Activated CD4-positive, alpha-beta T cell treated with anti-CD3 and anti-CD28 coated beads, Interleukin-2, amount 10 ng/mL, durations not matched to agents 7 days and 5 days (primary cell): ENCODE results near the gene NTM. TPM values are rescaled to one million over a fixed set of nuclear protein-coding genes. Genes with fewer than 3 reads are reported as not detected.

Experiments
- CTCF ChIA-PET: fragments of 350-600 bp; sonication (Branson Sonifier 250); formaldehyde crosslinking; loops from one replicate; lab custom pipeline; 2021; ENCODE audit warnings: antibody characterized with exemption; lab: Charles Lee
- POLR2A ChIA-PET: fragments of 350-600 bp; sonication (Branson Sonifier 250); formaldehyde crosslinking; loops from one replicate; lab custom pipeline; 2021; ENCODE audit warnings: antibody characterized with exemption; lab: Charles Lee
- DNase-seq: peaks from one replicate; pipeline ENCODE4 v3.0.0-alpha.2; 2020
- H3K27ac Mint-ChIP-seq: one replicate; pipeline ENCODE4 v1.8.0; 2021; ENCODE audit warnings: mild to moderate bottlenecking, moderate library complexity, mixed read lengths
- H3K27me3 Mint-ChIP-seq: one replicate; pipeline ENCODE4 v1.8.0; 2021; ENCODE audit warnings: mixed read lengths
- H3K36me3 Mint-ChIP-seq: one replicate; pipeline ENCODE4 v1.8.0; 2021; ENCODE audit warnings: low read depth, mixed read lengths
- H3K4me1 Mint-ChIP-seq: one replicate; pipeline ENCODE4 v1.8.0; 2021; ENCODE audit warnings: mixed read lengths
- H3K4me3 Mint-ChIP-seq: one replicate; pipeline ENCODE4 v1.8.0; 2021; ENCODE audit warnings: mild to moderate bottlenecking, moderate library complexity, mixed read lengths
- H3K9me3 Mint-ChIP-seq: one replicate; pipeline ENCODE4 v1.8.0; 2021; ENCODE audit warnings: mixed read lengths
- total RNA-seq, 2 experiments: library from RNA; stranded (reverse); gene quantifications; one replicate each; pipeline ENCODE4 v1.2.3, GENCODE V29; 2021

Gene NTM
- total RNA-seq, 2 experiments from 2014 or later, result not detected

- no peaks in the 10 kb centered on the region for H3K9me3 Mint-ChIP-seq
- no peak overlapping the region for H3K4me3 Mint-ChIP-seq
- POLR2A ChIA-PET, result no interaction called here
- H3K27ac Mint-ChIP-seq, result no peak overlapping the region
- no peak for DNase-seq
- CTCF ChIA-PET, result no interaction called here
- H3K27me3 Mint-ChIP-seq, result no peaks in the 10 kb centered on the region
- no peaks in the 10 kb centered on the region for H3K4me1 Mint-ChIP-seq
- H3K36me3 Mint-ChIP-seq, result no peaks in the 10 kb centered on the region
Measured at GRCh38 chr11:132101881-132102280, 731.5 kb downstream of the NTM start.

GRCh38 chr11:132103021-132103420, 732.6 kb downstream of the NTM start:
- H3K9me3 Mint-ChIP-seq, result no peaks in the 10 kb centered on the region
- H3K4me3 Mint-ChIP-seq, result no peak overlapping the region
- no peaks in the 10 kb centered on the region for H3K36me3 Mint-ChIP-seq
- POLR2A ChIA-PET, result no interaction called here
- CTCF ChIA-PET, result no interaction called here
- H3K27me3 Mint-ChIP-seq, result no peaks in the 10 kb centered on the region
- no peak for DNase-seq
- H3K27ac Mint-ChIP-seq, result no peak overlapping the region
- no peaks in the 10 kb centered on the region for H3K4me1 Mint-ChIP-seq

DNA sequence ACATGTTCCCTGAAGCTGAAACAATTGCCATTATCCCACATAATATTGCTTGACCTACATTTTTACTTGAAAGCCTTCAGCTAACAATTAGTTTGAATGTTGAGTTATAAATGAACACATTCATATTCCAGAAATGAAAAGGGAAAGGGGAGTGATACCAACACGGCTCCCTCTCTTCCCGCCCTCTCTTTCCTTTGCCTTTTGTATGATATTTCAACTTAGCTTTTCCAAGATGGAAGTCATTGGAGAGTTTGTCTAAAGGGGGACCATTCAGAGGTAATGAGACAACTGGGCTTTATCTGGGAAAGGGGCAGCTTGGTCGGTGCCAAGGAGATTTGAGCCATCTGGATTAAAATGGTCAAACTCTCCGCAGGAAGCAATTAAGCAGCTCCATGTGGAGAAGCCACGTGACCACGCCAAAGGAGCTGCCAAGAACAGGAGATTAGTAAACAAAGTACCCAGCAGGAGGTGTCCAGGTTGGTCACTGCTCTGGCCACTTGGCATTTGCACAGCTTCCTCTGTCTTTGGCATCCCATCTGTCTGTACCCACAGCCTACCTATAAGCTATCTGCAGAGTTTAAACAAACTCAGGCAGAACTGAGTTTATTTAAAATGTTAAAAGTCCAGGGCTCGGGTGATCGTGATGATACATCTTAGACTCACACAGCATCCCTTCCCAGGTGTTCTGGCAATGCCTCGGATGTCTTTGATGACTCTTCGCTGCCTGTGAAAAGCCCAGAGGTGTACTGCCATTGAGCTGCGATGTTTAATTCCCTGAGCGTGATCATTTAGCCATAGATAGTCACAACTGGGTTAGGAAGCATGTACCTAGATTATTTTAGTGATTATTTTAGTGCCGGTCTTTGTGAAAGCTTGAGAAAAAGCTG, 735.9 kb downstream of the NTM start:
- Mint-ChIP-seq H3K4me1 (no peaks in the 10 kb centered on the region), H3K27me3 (no peaks in the 10 kb centered on the region)

DNA sequence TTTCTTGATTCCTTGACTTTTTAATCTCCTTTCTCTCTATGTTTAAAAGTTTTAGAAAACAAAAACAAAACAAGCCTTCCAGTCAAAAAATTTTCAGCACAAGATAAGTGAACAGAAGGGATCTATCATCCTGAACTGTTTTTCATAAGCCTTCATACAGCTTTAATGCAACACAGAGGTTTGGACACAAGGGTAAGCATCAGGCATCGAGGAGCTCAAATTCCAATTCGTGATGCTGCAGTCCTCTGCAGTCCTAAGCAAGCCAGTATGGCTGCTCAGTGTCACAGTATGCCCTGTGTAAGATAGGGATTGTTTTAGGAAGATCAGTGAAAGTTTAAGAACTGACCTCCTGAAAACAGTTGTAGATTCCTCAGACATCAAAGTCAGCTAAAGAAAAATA, 740.9 kb downstream of the NTM start:
- H3K4me3 Mint-ChIP-seq, result no peak overlapping the region
- DNase-seq, result no peak
- POLR2A ChIA-PET, result no interaction called here
- CTCF ChIA-PET, result no interaction called here
- H3K9me3 Mint-ChIP-seq, result peaks cover 3% of the 10 kb centered on the region
- no peaks in the 10 kb centered on the region for H3K4me1 Mint-ChIP-seq
- no peaks in the 10 kb centered on the region for H3K36me3 Mint-ChIP-seq
- H3K27ac Mint-ChIP-seq, result no peak overlapping the region
- no peaks in the 10 kb centered on the region for H3K27me3 Mint-ChIP-seq

More for the DNA sequence above, 735.9 kb downstream of the NTM start:
- POLR2A ChIA-PET, result no interaction called here
- peaks cover 3% of the 10 kb centered on the region for H3K9me3 Mint-ChIP-seq
- CTCF ChIA-PET, result no interaction called here
- no peak for DNase-seq
- H3K27ac Mint-ChIP-seq, result no peak overlapping the region
- no peaks in the 10 kb centered on the region for H3K36me3 Mint-ChIP-seq
- no peak overlapping the region for H3K4me3 Mint-ChIP-seq

- Mint-ChIP-seq H3K27ac (no peak overlapping the region), H3K4me1 (no peaks in the 10 kb centered on the region), H3K27me3 (no peaks in the 10 kb centered on the region), H3K9me3 (peaks cover 3% of the 10 kb centered on the region), H3K4me3 (no peak overlapping the region), H3K36me3 (no peaks in the 10 kb centered on the region)
- CTCF ChIA-PET, result no interaction called here
- POLR2A ChIA-PET, result no interaction called here
- DNase-seq, result no peak
Measured at GRCh38 chr11:132111838-132112237, 741.4 kb downstream of the NTM start.

- Mint-ChIP-seq H3K4me1 (no peaks in the 10 kb centered on the region), H3K36me3 (no peaks in the 10 kb centered on the region), H3K27ac (no peak overlapping the region), H3K27me3 (no peaks in the 10 kb centered on the region), H3K9me3 (peaks cover 3% of the 10 kb centered on the region), H3K4me3 (no peak overlapping the region)
- DNase-seq, result no peak
- ChIA-PET CTCF (no interaction called here), POLR2A (no interaction called here)
Measured at GRCh38 chr11:132112846-132113245, 742.4 kb downstream of the NTM start.

- DNase-seq, result no peak
- no peaks in the 10 kb centered on the region for H3K36me3 Mint-ChIP-seq
- H3K9me3 Mint-ChIP-seq, result no peaks in the 10 kb centered on the region
- H3K4me3 Mint-ChIP-seq, result no peak overlapping the region
- no peaks in the 10 kb centered on the region for H3K27me3 Mint-ChIP-seq
- H3K27ac Mint-ChIP-seq, result no peak overlapping the region
- H3K4me1 Mint-ChIP-seq, result no peaks in the 10 kb centered on the region
- ChIA-PET CTCF (no interaction called here), POLR2A (interaction anchor here (0.6 kb wide), 1 partner anchor 291 kb away, joined by 4 read pairs; no protein-coding TSS in a partner anchor)
Measured at GRCh38 chr11:132114185-132114584, 743.8 kb downstream of the NTM start.

GRCh38 chr11:132114743-132115142, 744.3 kb downstream of the NTM start:
- no peak overlapping the region for H3K4me3 Mint-ChIP-seq
- POLR2A ChIA-PET, result interaction anchor here (0.6 kb wide), 1 partner anchor 291 kb away, joined by 4 read pairs; no protein-coding TSS in a partner anchor

DNA sequence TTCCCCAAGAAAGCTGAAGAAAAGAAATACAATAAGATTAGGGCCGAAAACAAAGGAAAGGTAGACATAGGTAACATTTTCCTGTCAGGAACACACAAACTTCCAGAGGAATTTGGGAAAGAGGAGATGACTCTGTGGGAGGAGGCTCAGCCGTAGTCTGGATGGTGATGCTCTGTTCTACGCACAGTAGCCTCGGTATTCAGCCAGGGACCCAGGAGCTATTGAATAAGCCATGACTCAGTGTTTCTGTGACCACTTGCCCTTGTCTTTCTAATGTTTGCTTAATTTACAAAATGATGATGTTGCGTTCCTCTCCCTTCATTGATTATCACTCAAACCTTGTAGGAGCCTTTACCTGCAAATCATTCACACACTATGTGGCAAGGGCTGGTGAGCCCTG, 745.0 kb downstream of the NTM start:
- ChIA-PET POLR2A (no interaction called here), CTCF (no interaction called here)
- Mint-ChIP-seq H3K27me3 (no peaks in the 10 kb centered on the region), H3K4me1 (no peaks in the 10 kb centered on the region), H3K9me3 (no peaks in the 10 kb centered on the region), H3K27ac (no peak overlapping the region), H3K36me3 (no peaks in the 10 kb centered on the region), H3K4me3 (no peak overlapping the region)
- DNase-seq, result no peak

More at GRCh38 chr11:132114743-132115142, 744.3 kb downstream of the NTM start:
- CTCF ChIA-PET, result no interaction called here
- H3K36me3 Mint-ChIP-seq, result no peaks in the 10 kb centered on the region
- no peak for DNase-seq
- H3K27ac Mint-ChIP-seq, result no peak overlapping the region
- H3K27me3 Mint-ChIP-seq, result no peaks in the 10 kb centered on the region
- no peaks in the 10 kb centered on the region for H3K9me3 Mint-ChIP-seq
- H3K4me1 Mint-ChIP-seq, result no peaks in the 10 kb centered on the region

GRCh38 chr11:132116516-132116915, 746.1 kb downstream of the NTM start:
- ChIA-PET POLR2A (no interaction called here), CTCF (no interaction called here)
- H3K4me3 Mint-ChIP-seq, result no peak overlapping the region
- no peak overlapping the region for H3K27ac Mint-ChIP-seq
- no peaks in the 10 kb centered on the region for H3K9me3 Mint-ChIP-seq
- H3K36me3 Mint-ChIP-seq, result no peaks in the 10 kb centered on the region
- H3K4me1 Mint-ChIP-seq, result no peaks in the 10 kb centered on the region
- H3K27me3 Mint-ChIP-seq, result no peaks in the 10 kb centered on the region
- no peak for DNase-seq

- no peak overlapping the region for H3K4me3 Mint-ChIP-seq
- no peaks in the 10 kb centered on the region for H3K27me3 Mint-ChIP-seq
- H3K36me3 Mint-ChIP-seq, result no peaks in the 10 kb centered on the region
- ChIA-PET CTCF (no interaction called here), POLR2A (no interaction called here)
- DNase-seq, result no peak
- H3K27ac Mint-ChIP-seq, result no peak overlapping the region
- H3K9me3 Mint-ChIP-seq, result no peaks in the 10 kb centered on the region
- H3K4me1 Mint-ChIP-seq, result no peaks in the 10 kb centered on the region
Measured at GRCh38 chr11:132118661-132119060, 748.2 kb downstream of the NTM start.

DNA sequence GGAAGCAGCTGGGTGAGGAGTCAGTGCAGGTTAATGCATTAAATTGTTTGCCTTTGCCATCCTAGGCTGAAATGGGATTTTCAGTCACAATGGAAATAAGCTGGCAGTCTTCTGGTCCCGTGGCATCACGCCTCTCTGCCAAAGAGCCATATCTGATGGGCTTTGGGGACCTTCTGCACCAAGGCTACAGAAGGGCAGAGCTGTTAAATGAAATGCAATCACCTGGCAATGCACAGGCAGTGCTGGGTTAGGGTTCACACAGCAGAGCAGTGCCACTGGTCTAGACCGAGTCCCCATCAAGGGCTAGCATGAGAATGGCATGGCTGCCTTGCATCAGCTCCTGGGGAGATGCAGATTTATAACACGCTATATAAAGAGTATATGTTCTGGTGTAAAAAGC, 749.2 kb downstream of the NTM start:
- Mint-ChIP-seq H3K27me3 (no peaks in the 10 kb centered on the region), H3K36me3 (no peaks in the 10 kb centered on the region), H3K4me1 (no peaks in the 10 kb centered on the region), H3K4me3 (no peak overlapping the region), H3K9me3 (no peaks in the 10 kb centered on the region), H3K27ac (no peak overlapping the region)
- ChIA-PET POLR2A (no interaction called here), CTCF (no interaction called here)
- no peak for DNase-seq

- H3K9me3 Mint-ChIP-seq, result no peaks in the 10 kb centered on the region
- CTCF ChIA-PET, result no interaction called here
- H3K4me3 Mint-ChIP-seq, result no peak overlapping the region
- no peaks in the 10 kb centered on the region for H3K36me3 Mint-ChIP-seq
- no peak overlapping the region for H3K27ac Mint-ChIP-seq
- no peaks in the 10 kb centered on the region for H3K4me1 Mint-ChIP-seq
- H3K27me3 Mint-ChIP-seq, result no peaks in the 10 kb centered on the region
- no peak for DNase-seq
- POLR2A ChIA-PET, result no interaction called here
Measured at GRCh38 chr11:132122735-132123134, 752.3 kb downstream of the NTM start.

GRCh38 chr11:132123449-132123848, 753.0 kb downstream of the NTM start:
- no peak overlapping the region for H3K27ac Mint-ChIP-seq
- H3K36me3 Mint-ChIP-seq, result no peaks in the 10 kb centered on the region
- H3K27me3 Mint-ChIP-seq, result no peaks in the 10 kb centered on the region
- no peak overlapping the region for H3K4me3 Mint-ChIP-seq
- no peaks in the 10 kb centered on the region for H3K9me3 Mint-ChIP-seq
- ChIA-PET CTCF (no interaction called here), POLR2A (no interaction called here)
- no peak for DNase-seq
- H3K4me1 Mint-ChIP-seq, result no peaks in the 10 kb centered on the region
